Smooth muscle cell (in vitro differentiated cells): ENCODE results near the gene DHRSX. TPM values are rescaled to one million over a fixed set of nuclear protein-coding genes. Genes with fewer than 3 reads are reported as not detected.

Source experiments
- DNase-seq: peaks from one replicate; lab custom pipeline; 2025; ENCODE audit not compliant: unreplicated experiment; lab: John Stamatoyannopoulos, UW
- H2AFZ ChIP-seq: fragments of 200-600 bp; sonication (generic); 2 replicates; pipeline ENCODE4 v1.6.0; 2016; ENCODE audit warnings: antibody characterized with exemption, low read depth, mild to moderate bottlenecking
- H3F3A ChIP-seq: fragments of 200-600 bp; sonication (generic); 2 replicates; pipeline ENCODE4 v1.6.0; 2017; ENCODE audit warnings: antibody characterized with exemption, low read depth
- H3K27ac ChIP-seq: fragments of 200-600 bp; sonication (generic); 2 replicates; pipeline ENCODE4 v1.5.1; 2016; ENCODE audit warnings: low read depth, mild to moderate bottlenecking
- H3K27me3 ChIP-seq: fragments of 200-600 bp; sonication (generic); 2 replicates; pipeline ENCODE4 v1.6.1; 2016; ENCODE audit warnings: low read depth, mild to moderate bottlenecking
- H3K36me3 ChIP-seq: fragments of 200-600 bp; sonication (generic); 2 replicates; pipeline ENCODE4 v1.5.1; 2016; ENCODE audit warnings: low read depth
- H3K4me1 ChIP-seq: fragments of 200-600 bp; sonication (generic); 2 replicates; pipeline ENCODE4 v1.5.1; 2016; ENCODE audit warnings: low read depth
- H3K4me2 ChIP-seq: fragments of 200-600 bp; sonication (generic); 2 replicates; pipeline ENCODE4 v1.6.0; 2016; ENCODE audit warnings: mild to moderate bottlenecking
- H3K4me3 ChIP-seq: fragments of 200-600 bp; sonication (generic); 2 replicates; pipeline ENCODE4 v1.5.1; 2016; ENCODE audit warnings: mild to moderate bottlenecking
- H3K79me2 ChIP-seq: fragments of 200-600 bp; sonication (generic); 2 replicates; pipeline ENCODE4 v1.6.0; 2016; ENCODE audit warnings: low read depth, mild to moderate bottlenecking
- H3K9ac ChIP-seq: fragments of 200-600 bp; sonication (generic); 2 replicates; pipeline ENCODE4 v1.6.0; 2016; ENCODE audit warnings: low read depth
- H3K9me3 ChIP-seq: fragments of 200-600 bp; sonication (generic); replicated peaks from 2 replicates; pipeline ENCODE4 v1.5.1; 2016; ENCODE audit warnings: low read depth
- H4K20me1 ChIP-seq: fragments of 200-600 bp; sonication (generic); 2 replicates; pipeline ENCODE4 v1.6.0; 2016; ENCODE audit warnings: low read depth
- CTCF ChIP-seq: fragments of 200-600 bp; sonication (generic); IDR thresholded peaks from 2 replicates; pipeline ENCODE4 v1.5.1; 2017; ENCODE audit warnings: borderline replicate concordance, mild to moderate bottlenecking, antibody characterized with exemption; ENCODE audit not compliant: insufficient read depth, poor library complexity, severe bottlenecking
- WGBS: methylation state at CpG from one replicate; pipeline ENCODE4 v1.1.7; 2016; ENCODE audit warnings: low lambda C conversion rate; 5-methylcytosine and 5-hydroxymethylcytosine counted together
- polyA plus RNA-seq: library from polyadenylated mRNA; unstranded; fragments of >200 nt; fragmentation: Nextera tagmentation; extraction: Ambion mirVana; gene quantifications from 2 replicates; pipeline ENCODE4 v1.2.1, GENCODE V29; 2016
- total RNA-seq: library from RNA; depleted of rRNA; stranded (reverse); fragments of >200 nt; gene quantifications from 2 replicates; pipeline ENCODE4 v1.2.3, GENCODE V29; 2014

DHRSX gene
- total and polyA plus RNA-seq, 2 experiments from 2014 or later, result 32.5 to 49.9 TPM

GRCh38 chrX:2495595-2495994 lies 5.2 kb downstream of the DHRSX start:
- peaks cover 3% of the 10 kb centered on the region for H3F3A ChIP-seq
- H3K4me3 ChIP-seq, result no peak overlapping the region
- H3K27ac ChIP-seq, result no peak overlapping the region
- TF ChIP-seq CTCF, result no peak
- H3K27me3 ChIP-seq, result no peaks in the 10 kb centered on the region
- DNase-seq, result no peak
- H3K36me3 ChIP-seq, result no peaks in the 10 kb centered on the region
- H3K4me2 ChIP-seq, result no peak overlapping the region
- H4K20me1 ChIP-seq, result peaks cover 85% of the 10 kb centered on the region
- 93% methylated on average over 14 of the region's 14 CpGs for WGBS
- no peak overlapping the region for H3K9ac ChIP-seq
- no peaks in the 10 kb centered on the region for H3K9me3 ChIP-seq
- H3K79me2 ChIP-seq, result peaks cover 87% of the 10 kb centered on the region
- peaks cover 25% of the 10 kb centered on the region for H3K4me1 ChIP-seq
- no peak overlapping the region for H2AFZ ChIP-seq

GRCh38 chrX:2492531-2493218 lies 8.1 kb downstream of the DHRSX start:
- peaks cover 82% of the 10 kb centered on the region for H4K20me1 ChIP-seq
- no peaks in the 10 kb centered on the region for H3F3A ChIP-seq
- no peaks in the 10 kb centered on the region for H3K27me3 ChIP-seq
- H3K36me3 ChIP-seq, result no peaks in the 10 kb centered on the region
- peaks cover 6% of the 10 kb centered on the region for H3K4me1 ChIP-seq
- no peaks in the 10 kb centered on the region for H3K9me3 ChIP-seq
- H2AFZ ChIP-seq, result no peak overlapping the region
- no peak overlapping the region for H3K4me3 ChIP-seq
- H3K4me2 ChIP-seq, result no peak overlapping the region
- no peak for TF ChIP-seq CTCF
- peak overlapping the region; percentile 8 for H3K27ac ChIP-seq
- DNase-seq, result no peak
- H3K79me2 ChIP-seq, result peaks cover 76% of the 10 kb centered on the region
- 81% methylated on average over 22 of the region's 22 CpGs for WGBS
- H3K9ac ChIP-seq, result no peak overlapping the region

GRCh38 chrX:2490634-2491033 lies 10.1 kb downstream of the DHRSX start:
- 99% methylated on average over 22 of the region's 22 CpGs for WGBS
- TF ChIP-seq CTCF, result no peak
- Histone ChIP-seq H3K79me2 (peaks cover 61% of the 10 kb centered on the region), H2AFZ (no peak overlapping the region), H3K27ac (no peak overlapping the region), H3K27me3 (no peaks in the 10 kb centered on the region), H4K20me1 (peaks cover 83% of the 10 kb centered on the region), H3K9ac (no peak overlapping the region), H3F3A (no peaks in the 10 kb centered on the region), H3K4me1 (no peaks in the 10 kb centered on the region), H3K4me2 (no peak overlapping the region), H3K4me3 (no peak overlapping the region), H3K36me3 (no peaks in the 10 kb centered on the region), H3K9me3 (no peaks in the 10 kb centered on the region)
- no peak for DNase-seq
